Skin of body (tissue), 2 donors: ENCODE results near the gene TMCO1. TPM values are rescaled to one million over a fixed set of nuclear protein-coding genes. Genes with fewer than 3 reads are reported as not detected.
"Not testable (repeated sequence)": the region's sequence is repeated elsewhere in the genome, so short reads cannot be mapped to it uniquely, and the experiment has no call there.

ENCODE experiments used
- DNase-seq: peaks from one replicate; lab custom pipeline; 2025; lab: John Stamatoyannopoulos, UW
- total RNA-seq: library from RNA; depleted of rRNA; stranded (reverse); fragments of >200 nt; gene quantifications from one replicate; pipeline ENCODE4 v1.2.3, GENCODE V29; 2014

TMCO1 gene
- total RNA-seq, 1 donor from 2014 or later, result 37.0 TPM

GRCh38 chr1:165747632-165748447, 20.8 kb downstream of the TMCO1 start:
- no peak for DNase-seq

GRCh38 chr1:165744913-165745312, 23.8 kb downstream of the TMCO1 start:
- not testable (repeated sequence) for DNase-seq

GRCh38 chr1:165742194-165742593, 26.5 kb downstream of the TMCO1 start:
- DNase-seq, result no peak

- DNase-seq, result no peak
Measured at GRCh38 chr1:165738794-165739193, 29.9 kb downstream of the TMCO1 start.

GRCh38 chr1:165737196-165737595, 31.5 kb downstream of the TMCO1 start:
- no peak for DNase-seq

GRCh38 chr1:165734906-165735305, 33.8 kb downstream of the TMCO1 start:
- DNase-seq, result no peak

- no peak for DNase-seq
Measured at GRCh38 chr1:165726841-165727240, 41.8 kb downstream of the TMCO1 start.

- no peak for DNase-seq
Measured at GRCh38 chr1:165726169-165726568, 42.5 kb downstream of the TMCO1 start.

- peak; percentile 29 for DNase-seq
Measured at GRCh38 chr1:165717918-165718515, 50.7 kb downstream of the TMCO1 start.

GRCh38 chr1:165716265-165717051, 52.2 kb downstream of the TMCO1 start:
- DNase-seq, result not testable (repeated sequence)

- no peak for DNase-seq
Measured at GRCh38 chr1:165712764-165713163, 55.9 kb downstream of the TMCO1 start.

GRCh38 chr1:165707984-165708706, 60.5 kb downstream of the TMCO1 start:
- no peak for DNase-seq

GRCh38 chr1:165703648-165704047, 65.0 kb downstream of the TMCO1 start:
- DNase-seq, result no peak

GRCh38 chr1:165701922-165702321, 66.7 kb downstream of the TMCO1 start:
- not testable (repeated sequence) for DNase-seq

- DNase-seq, result no peak
Measured at GRCh38 chr1:165699577-165699976, 69.1 kb downstream of the TMCO1 start.

GRCh38 chr1:165698761-165699052, 70.0 kb downstream of the TMCO1 start:
- no peak for DNase-seq

GRCh38 chr1:165697881-165698760, 70.5 kb downstream of the TMCO1 start, which contains the start of gene ALDH9A1:
ALDH9A1 (minus strand) TSS chr1:165698562; CDS start chr1:165698558, 4 bp downstream.
- DNase-seq, result peak; percentile 84

- no peak for DNase-seq
Measured at GRCh38 chr1:165697491-165697880, 71.2 kb downstream of the TMCO1 start.

GRCh38 chr1:165696625-165697100, 72.0 kb downstream of the TMCO1 start:
- peak; percentile 82 for DNase-seq

GRCh38 chr1:165695031-165695430, 73.6 kb downstream of the TMCO1 start:
- DNase-seq, result peak; percentile 42
